ENCODE measurements around the gene INTS2.

INTS2 gene

GRCh38 chr17:61884864-61885263 is 42.9 kb downstream of the INTS2 start:
- TF ChIP-seq CTCF (IDR thresholded peaks at IDR 0.05): no peak
- Histone ChIP-seq H3K4me3 (no peak overlapping the region), H3K27ac (no peak overlapping the region)
- DNase-seq (ENCODE audit: low spot score): no peak

GRCh38 chr17:61880589-61881102 is 47.1 kb downstream of the INTS2 start:
- H3K27ac ChIP-seq: no peak overlapping the region
- no peak for TF ChIP-seq CTCF (IDR thresholded peaks at IDR 0.05)
- no peak overlapping the region for H3K4me3 ChIP-seq
- no peak for DNase-seq (ENCODE audit: low spot score)

GRCh38 chr17:61878984-61879612 is 48.7 kb downstream of the INTS2 start:
- H3K4me3 ChIP-seq: no peak overlapping the region
- no peak for DNase-seq (ENCODE audit: low spot score)
- no peak for TF ChIP-seq CTCF (IDR thresholded peaks at IDR 0.05)
- H3K27ac ChIP-seq: no peak overlapping the region

GRCh38 chr17:61878520-61878919 is 49.3 kb downstream of the INTS2 start:
- no peak for DNase-seq (ENCODE audit: low spot score)
- H3K4me3 ChIP-seq: no peak overlapping the region

GRCh38 chr17:61877837-61878236 is 49.9 kb downstream of the INTS2 start:
- DNase-seq (ENCODE audit: low spot score): no peak
- TF ChIP-seq CTCF (IDR thresholded peaks at IDR 0.05): no peak
- no peak overlapping the region for H3K27ac ChIP-seq
- H3K4me3 ChIP-seq: no peak overlapping the region

More at GRCh38 chr17:61878520-61878919, 49.3 kb downstream of the INTS2 start:
- H3K27ac ChIP-seq: no peak overlapping the region
- no peak for TF ChIP-seq CTCF (IDR thresholded peaks at IDR 0.05)

GRCh38 chr17:61875804-61876203 is 52.0 kb downstream of the INTS2 start:
- DNase-seq (ENCODE audit: low spot score): no peak
- Histone ChIP-seq H3K4me3 (no peak overlapping the region), H3K27ac (no peak overlapping the region)
- no peak for TF ChIP-seq CTCF (IDR thresholded peaks at IDR 0.05)

- TF ChIP-seq CTCF (IDR thresholded peaks at IDR 0.05): no peak
- no peak overlapping the region for H3K27ac ChIP-seq
- DNase-seq (ENCODE audit: low spot score): no peak
- no peak overlapping the region for H3K4me3 ChIP-seq
Measured at GRCh38 chr17:61875285-61875684, 52.5 kb downstream of the INTS2 start.
